Fibroblast of skin of left biceps (primary cell): ENCODE measurements around the gene COG5.
"Not testable (repeated sequence)": the region's sequence is repeated elsewhere in the genome, so short reads cannot be mapped to it uniquely, and the experiment has no call there.

Source experiments
- DNase-seq, 2 experiments: peaks; one replicate each; pipeline ENCODE4 v3.0.0-alpha.2; 2013; ENCODE audit warnings: low read depth in 2 of 2

COG5 gene

GRCh38 chr7:107160389-107160788 lies 403.3 kb downstream of the COG5 start:
- no peak for DNase-seq

GRCh38 chr7:107158028-107158427 lies 405.7 kb downstream of the COG5 start:
- DNase-seq = no peak

GRCh38 chr7:107157091-107157490 lies 406.6 kb downstream of the COG5 start:
- DNase-seq = no peak

- DNase-seq = not testable (repeated sequence)
Observed at GRCh38 chr7:107155726-107156125, 408.0 kb downstream of the COG5 start.

- DNase-seq = no peak
Observed at GRCh38 chr7:107154826-107155225, 408.9 kb downstream of the COG5 start.

- DNase-seq = no peak
Observed at GRCh38 chr7:107152011-107152410, 411.7 kb downstream of the COG5 start.
